ENCODE measurements around the gene ALCAM.

ALCAM gene

DNA sequence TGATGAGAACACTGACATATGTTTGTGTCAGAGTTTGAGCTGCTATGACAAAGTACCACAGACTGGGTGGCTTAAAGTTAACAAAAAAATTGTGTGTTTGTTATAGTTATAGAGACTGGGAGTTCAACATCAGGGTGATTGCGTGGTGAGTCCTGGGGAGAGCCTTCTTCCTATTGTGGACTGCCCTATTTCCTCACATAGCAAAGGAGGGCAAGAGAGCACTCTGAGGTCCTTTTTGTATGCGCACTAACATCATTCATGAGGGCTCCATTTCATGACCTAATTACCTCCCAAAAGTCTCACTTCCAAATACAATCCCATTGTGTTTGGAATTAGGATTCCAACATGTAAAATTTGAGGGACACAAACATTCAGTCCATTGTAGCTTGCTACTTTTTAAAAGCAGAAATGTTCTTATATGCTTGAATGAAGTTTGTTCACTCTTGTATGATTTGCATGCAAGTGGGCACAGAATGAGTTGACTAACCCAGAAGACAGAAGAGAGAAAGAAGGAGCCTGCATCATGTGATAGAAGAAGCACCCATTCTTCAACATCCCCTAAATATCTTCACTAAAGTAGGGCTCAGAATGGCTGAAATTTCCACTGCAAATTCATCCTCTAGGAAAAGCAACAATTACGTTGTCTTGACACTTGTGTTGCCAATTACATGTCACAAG, 18.9 kb upstream of the ALCAM start:
- H3K9me3 ChIP-seq (ENCODE audit: low read length): no peaks in the 10 kb centered on the region
- H3K4me1 ChIP-seq (ENCODE audit: insufficient read depth, low read length): no peaks in the 10 kb centered on the region
- H3K4me3 ChIP-seq (ENCODE audit: low read length): no peak overlapping the region
- H2AFZ ChIP-seq (ENCODE audit: low read depth, low read length): no peak overlapping the region
- no peaks in the 10 kb centered on the region for H3K36me3 ChIP-seq (ENCODE audit: insufficient read depth, low read length)
- no peaks in the 10 kb centered on the region for H3K27me3 ChIP-seq (ENCODE audit: insufficient read depth, low read length)

DNA sequence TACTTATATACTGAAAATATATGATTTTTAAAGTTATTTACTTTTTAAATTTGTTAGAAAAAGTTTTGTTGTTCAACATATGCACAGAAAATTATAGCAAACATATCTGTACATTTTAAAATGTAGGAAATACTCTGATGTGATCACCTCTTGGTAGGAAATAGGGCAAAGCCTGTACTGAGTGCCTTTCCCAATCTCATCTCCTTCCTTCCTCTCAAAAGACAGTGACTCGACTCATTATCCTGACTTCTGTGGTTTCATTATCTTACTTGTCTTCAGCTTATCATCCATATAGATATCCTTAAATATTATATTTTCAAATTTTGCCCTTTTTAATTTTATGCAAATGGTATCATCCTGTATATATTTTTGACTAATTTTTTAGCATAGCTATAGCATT, 18.4 kb upstream of the ALCAM start:
- no peak overlapping the region for H2AFZ ChIP-seq (ENCODE audit: low read depth, low read length)
- H3K36me3 ChIP-seq (ENCODE audit: insufficient read depth, low read length): no peaks in the 10 kb centered on the region
- H3K4me3 ChIP-seq (ENCODE audit: low read length): no peak overlapping the region
- H3K27me3 ChIP-seq (ENCODE audit: insufficient read depth, low read length): no peaks in the 10 kb centered on the region
- no peaks in the 10 kb centered on the region for H3K4me1 ChIP-seq (ENCODE audit: insufficient read depth, low read length)
- H3K9me3 ChIP-seq (ENCODE audit: low read length): no peaks in the 10 kb centered on the region

DNA sequence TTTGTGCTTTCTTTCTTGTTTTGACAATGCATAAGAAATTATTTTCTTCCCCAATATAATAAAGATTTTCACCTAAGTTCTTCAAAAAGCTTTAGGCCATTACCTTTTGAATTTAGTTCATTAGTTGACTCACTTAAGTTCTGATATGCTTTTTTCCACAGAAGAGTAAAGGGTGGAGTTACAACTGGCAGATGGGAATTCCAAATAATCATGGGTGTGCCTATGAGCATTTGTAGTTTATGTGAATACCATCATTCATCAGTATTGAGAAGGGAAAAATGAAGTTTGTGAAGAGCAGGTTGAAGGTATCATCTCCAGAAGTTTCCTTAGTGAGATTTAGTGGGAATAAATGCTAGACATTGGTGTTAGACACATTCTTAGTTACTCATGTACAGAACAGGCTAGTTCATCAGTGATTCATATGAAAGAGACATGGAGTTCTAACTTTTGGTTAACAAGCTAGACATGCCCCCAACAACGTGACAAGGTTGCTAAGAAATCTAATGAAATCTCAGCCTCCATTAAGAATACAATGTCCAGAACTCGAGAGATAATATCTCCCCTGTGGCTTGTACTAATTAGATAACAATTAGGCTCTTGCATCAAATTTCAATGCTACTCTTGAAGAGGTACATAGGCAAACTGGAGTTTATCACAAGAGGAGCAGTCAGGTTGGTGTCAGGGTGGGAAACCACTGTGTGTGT, 16.9 kb upstream of the ALCAM start:
- Histone ChIP-seq H3K9me3 (ENCODE audit: low read length) (no peaks in the 10 kb centered on the region), H3K4me3 (ENCODE audit: low read length) (no peak overlapping the region), H2AFZ (ENCODE audit: low read depth, low read length) (no peak overlapping the region), H3K36me3 (ENCODE audit: insufficient read depth, low read length) (no peaks in the 10 kb centered on the region), H3K4me1 (ENCODE audit: insufficient read depth, low read length) (no peaks in the 10 kb centered on the region), H3K27me3 (ENCODE audit: insufficient read depth, low read length) (no peaks in the 10 kb centered on the region)

DNA sequence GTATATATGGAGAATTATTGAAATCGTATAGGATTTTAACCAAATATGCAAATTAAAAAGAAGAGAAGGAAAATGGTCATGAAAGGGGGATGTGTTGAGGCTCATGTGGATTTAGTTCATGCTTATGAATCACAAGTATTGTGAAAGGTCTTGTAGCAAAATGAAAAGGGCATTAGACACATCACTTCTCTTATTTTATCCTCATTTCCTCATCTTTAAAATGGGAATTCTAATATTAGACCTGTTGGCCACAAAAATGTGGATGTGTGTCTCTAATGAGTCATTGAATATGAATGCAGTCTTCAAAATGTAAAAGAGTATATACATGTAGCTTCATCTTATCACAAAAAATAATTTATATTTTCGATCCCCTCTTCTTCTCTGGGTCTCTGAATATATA, 14.9 kb upstream of the ALCAM start:
- Histone ChIP-seq H3K36me3 (ENCODE audit: insufficient read depth, low read length) (no peaks in the 10 kb centered on the region), H3K4me1 (ENCODE audit: insufficient read depth, low read length) (peaks cover 6% of the 10 kb centered on the region), H3K9me3 (ENCODE audit: low read length) (no peaks in the 10 kb centered on the region), H2AFZ (ENCODE audit: low read depth, low read length) (no peak overlapping the region), H3K4me3 (ENCODE audit: low read length) (no peak overlapping the region), H3K27me3 (ENCODE audit: insufficient read depth, low read length) (no peaks in the 10 kb centered on the region)

DNA sequence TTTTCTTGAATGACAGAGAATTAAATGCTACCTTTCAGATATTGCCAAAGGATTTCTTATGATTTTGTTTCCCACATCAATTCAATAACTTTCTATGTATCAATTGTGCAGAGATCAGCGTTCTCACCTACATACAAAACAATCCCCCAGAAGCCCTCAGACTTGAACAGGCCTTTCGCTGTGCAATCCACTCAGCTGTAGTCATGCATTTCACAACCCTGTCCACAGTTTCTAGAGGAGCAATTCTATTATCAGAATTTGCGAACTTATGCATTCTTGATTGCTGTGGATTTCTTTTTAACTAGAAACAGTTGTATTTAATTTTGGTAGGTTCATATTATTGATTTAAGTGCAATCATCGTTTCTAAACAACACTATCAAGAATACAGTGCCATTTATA, 13.7 kb upstream of the ALCAM start:
- no peaks in the 10 kb centered on the region for H3K36me3 ChIP-seq (ENCODE audit: insufficient read depth, low read length)
- H3K4me1 ChIP-seq (ENCODE audit: insufficient read depth, low read length): peaks cover 6% of the 10 kb centered on the region
- no peaks in the 10 kb centered on the region for H3K27me3 ChIP-seq (ENCODE audit: insufficient read depth, low read length)
- no peak overlapping the region for H2AFZ ChIP-seq (ENCODE audit: low read depth, low read length)
- no peak overlapping the region for H3K4me3 ChIP-seq (ENCODE audit: low read length)
- H3K9me3 ChIP-seq (ENCODE audit: low read length): no peaks in the 10 kb centered on the region

DNA sequence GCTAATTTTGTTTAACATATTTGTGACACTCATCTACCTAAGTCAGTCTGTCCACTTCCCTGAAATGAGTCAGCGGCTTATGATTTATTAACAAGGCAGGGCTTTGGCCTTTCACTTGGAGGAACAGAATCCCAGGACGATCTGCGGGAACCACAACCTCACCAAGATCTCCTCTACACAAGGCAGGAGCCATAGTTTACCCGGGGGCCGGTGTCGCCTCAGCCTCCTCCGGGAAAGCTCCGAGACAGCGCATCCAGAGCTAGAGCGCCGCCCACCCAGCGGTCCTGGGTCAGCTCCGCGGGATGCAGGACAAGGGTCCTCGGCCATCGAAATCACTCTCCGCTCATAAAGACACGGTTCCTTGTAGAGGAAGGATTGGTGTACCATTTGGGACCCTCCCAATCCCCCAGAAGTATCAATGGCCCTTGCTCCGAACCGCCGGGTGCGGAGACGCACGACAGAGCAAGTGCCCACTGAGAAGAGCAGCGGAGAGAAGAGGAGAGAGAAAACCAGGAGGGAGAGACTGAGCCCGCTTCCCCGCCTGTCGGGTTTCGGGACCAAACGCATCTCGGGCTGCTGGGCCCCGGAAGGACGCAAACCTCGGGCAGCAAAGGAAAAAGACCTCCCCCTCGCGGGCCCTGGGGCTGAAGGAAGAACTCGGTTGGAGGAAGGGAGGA, 13.1 kb upstream of the ALCAM start:
- H3K27me3 ChIP-seq (ENCODE audit: insufficient read depth, low read length): no peaks in the 10 kb centered on the region
- no peak overlapping the region for H3K4me3 ChIP-seq (ENCODE audit: low read length)
- peaks cover 6% of the 10 kb centered on the region for H3K4me1 ChIP-seq (ENCODE audit: insufficient read depth, low read length)
- no peaks in the 10 kb centered on the region for H3K36me3 ChIP-seq (ENCODE audit: insufficient read depth, low read length)
- H2AFZ ChIP-seq (ENCODE audit: low read depth, low read length): no peak overlapping the region
- no peaks in the 10 kb centered on the region for H3K9me3 ChIP-seq (ENCODE audit: low read length)

DNA sequence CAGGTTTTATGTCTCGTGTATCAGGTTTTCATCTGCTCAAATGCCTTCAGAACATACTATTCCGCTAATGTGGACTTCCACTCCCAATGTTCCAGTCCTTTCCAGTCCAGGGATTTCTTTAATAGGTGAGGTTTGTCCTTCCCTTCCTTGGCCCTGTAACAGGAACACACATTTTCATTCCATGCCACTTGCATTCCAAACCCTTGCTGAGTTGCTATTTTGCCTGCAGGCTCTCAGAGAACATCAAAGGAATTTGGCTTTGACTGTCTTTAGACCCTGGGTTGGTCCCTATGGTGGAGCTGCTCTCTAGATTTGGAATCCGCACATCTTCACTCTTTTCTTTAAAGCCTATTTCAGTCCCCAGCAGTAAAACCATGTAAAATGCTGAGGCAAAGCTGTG, 12.3 kb upstream of the ALCAM start:
- Histone ChIP-seq H3K4me3 (ENCODE audit: low read length) (no peak overlapping the region), H3K9me3 (ENCODE audit: low read length) (no peaks in the 10 kb centered on the region), H3K4me1 (ENCODE audit: insufficient read depth, low read length) (peaks cover 11% of the 10 kb centered on the region), H3K27me3 (ENCODE audit: insufficient read depth, low read length) (no peaks in the 10 kb centered on the region), H3K36me3 (ENCODE audit: insufficient read depth, low read length) (no peaks in the 10 kb centered on the region), H2AFZ (ENCODE audit: low read depth, low read length) (no peak overlapping the region)

DNA sequence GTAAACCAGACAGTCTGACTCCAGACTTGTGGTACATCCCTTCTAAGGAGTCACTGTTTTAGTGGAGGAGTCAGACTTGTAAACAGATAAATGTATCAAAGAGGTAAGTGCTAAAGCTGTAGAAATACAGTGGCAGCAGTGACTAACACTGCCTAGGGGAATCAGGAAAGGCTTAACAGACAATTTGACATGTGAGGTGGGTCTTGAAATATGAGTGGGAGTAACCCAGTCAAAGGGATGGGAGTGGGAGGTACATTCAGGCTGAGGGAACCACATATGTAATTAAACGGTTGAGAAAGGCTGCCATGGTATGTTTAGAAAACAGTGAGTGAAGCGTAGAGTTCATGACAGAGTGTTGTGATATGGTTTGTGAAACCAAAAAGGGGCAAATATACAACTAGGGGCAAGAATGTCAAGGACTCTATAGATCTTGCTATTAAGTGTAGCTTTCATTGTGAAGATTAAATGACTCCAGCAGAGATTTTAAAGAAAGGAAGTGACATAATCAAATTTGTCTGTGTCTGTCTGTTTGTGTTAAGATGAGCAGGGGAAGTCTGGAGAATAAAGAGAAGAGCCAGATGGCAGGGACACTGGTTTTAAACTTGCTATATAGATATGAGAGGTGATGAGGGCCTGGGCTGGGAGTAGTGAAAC, 11.2 kb upstream of the ALCAM start:
- no peak overlapping the region for H2AFZ ChIP-seq (ENCODE audit: low read depth, low read length)
- H3K4me1 ChIP-seq (ENCODE audit: insufficient read depth, low read length): peaks cover 11% of the 10 kb centered on the region
- no peak overlapping the region for H3K4me3 ChIP-seq (ENCODE audit: low read length)
- no peaks in the 10 kb centered on the region for H3K27me3 ChIP-seq (ENCODE audit: insufficient read depth, low read length)
- no peaks in the 10 kb centered on the region for H3K36me3 ChIP-seq (ENCODE audit: insufficient read depth, low read length)
- H3K9me3 ChIP-seq (ENCODE audit: low read length): no peaks in the 10 kb centered on the region

DNA sequence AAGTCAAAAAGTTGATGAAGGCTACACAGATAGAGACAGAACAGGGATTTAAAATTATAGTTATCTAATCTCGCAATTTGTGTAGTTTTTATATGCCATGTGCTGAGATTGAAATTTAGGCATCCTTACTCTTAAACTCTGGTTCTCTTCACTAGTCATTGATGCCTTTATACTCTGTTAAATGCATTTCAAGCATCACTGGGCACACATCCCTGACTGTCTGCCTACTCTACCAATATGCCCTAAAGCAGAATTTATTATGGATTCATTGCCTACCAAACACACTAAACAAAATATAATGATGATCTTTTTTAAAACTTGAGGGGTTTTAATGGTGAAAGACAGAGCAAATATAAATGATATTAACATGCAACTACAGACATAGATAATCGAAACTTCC, 10.3 kb upstream of the ALCAM start:
- Histone ChIP-seq H3K9me3 (ENCODE audit: low read length) (no peaks in the 10 kb centered on the region), H3K36me3 (ENCODE audit: insufficient read depth, low read length) (no peaks in the 10 kb centered on the region), H2AFZ (ENCODE audit: low read depth, low read length) (no peak overlapping the region), H3K4me1 (ENCODE audit: insufficient read depth, low read length) (peaks cover 11% of the 10 kb centered on the region), H3K27me3 (ENCODE audit: insufficient read depth, low read length) (no peaks in the 10 kb centered on the region), H3K4me3 (ENCODE audit: low read length) (no peak overlapping the region)

DNA sequence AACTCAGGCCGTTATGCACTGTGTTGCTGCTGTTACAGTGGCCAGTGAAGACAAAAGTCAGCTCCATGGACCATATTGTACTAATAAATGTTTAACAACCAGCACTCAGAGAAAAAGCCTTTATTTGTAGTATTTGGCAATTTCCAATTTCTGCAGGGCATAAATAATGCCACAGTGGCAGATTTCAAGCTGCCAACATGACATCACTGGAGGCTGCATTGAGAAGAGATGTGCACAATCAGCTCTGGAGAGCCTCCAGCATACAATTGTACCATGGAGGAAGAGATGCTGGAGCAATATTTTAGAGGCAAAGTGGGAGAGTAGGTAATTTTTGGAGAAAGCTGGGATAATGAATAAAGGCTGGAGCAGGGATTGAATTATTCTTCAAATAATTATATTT, 9.7 kb upstream of the ALCAM start:
- Histone ChIP-seq H3K27me3 (ENCODE audit: insufficient read depth, low read length) (no peaks in the 10 kb centered on the region), H3K36me3 (ENCODE audit: insufficient read depth, low read length) (no peaks in the 10 kb centered on the region), H3K4me3 (ENCODE audit: low read length) (no peak overlapping the region), H2AFZ (ENCODE audit: low read depth, low read length) (no peak overlapping the region), H3K9me3 (ENCODE audit: low read length) (no peaks in the 10 kb centered on the region), H3K4me1 (ENCODE audit: insufficient read depth, low read length) (peaks cover 11% of the 10 kb centered on the region)

DNA sequence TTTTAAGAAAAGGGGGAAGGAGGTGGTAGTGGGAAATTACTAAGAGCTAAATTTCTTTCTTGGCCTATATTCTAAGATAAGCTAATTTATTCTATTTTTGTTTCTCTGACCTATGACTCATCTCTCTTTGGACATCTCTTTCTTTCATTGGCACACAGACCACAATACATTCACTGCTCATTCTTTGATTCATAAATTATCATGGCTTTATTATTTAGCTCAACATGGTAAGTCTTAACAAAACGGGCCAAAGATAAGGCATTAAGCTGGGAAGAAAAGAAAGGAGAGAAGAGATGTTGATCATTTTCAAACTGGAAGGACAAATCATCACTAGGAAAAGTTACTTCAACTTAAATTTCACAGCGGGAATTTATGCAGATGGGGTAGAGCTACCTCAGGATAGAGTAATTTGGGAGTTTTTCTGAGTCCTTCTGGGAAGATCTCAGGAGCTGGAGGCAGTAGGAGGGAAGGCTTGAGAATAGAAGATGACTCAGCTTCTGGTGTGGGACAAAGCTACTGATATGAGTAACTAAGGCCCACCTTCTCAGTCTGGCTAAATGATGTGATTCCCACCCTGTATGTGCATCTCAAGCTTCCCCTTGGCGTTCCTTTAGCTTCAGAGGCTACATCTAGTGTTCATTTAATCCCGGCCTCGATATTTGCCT, 7.5 kb upstream of the ALCAM start:
- H3K4me1 ChIP-seq (ENCODE audit: insufficient read depth, low read length): peaks cover 11% of the 10 kb centered on the region
- H3K9me3 ChIP-seq (ENCODE audit: low read length): no peaks in the 10 kb centered on the region
- H3K4me3 ChIP-seq (ENCODE audit: low read length): no peak overlapping the region
- no peak overlapping the region for H2AFZ ChIP-seq (ENCODE audit: low read depth, low read length)
- H3K27me3 ChIP-seq (ENCODE audit: insufficient read depth, low read length): no peaks in the 10 kb centered on the region
- H3K36me3 ChIP-seq (ENCODE audit: insufficient read depth, low read length): no peaks in the 10 kb centered on the region

DNA sequence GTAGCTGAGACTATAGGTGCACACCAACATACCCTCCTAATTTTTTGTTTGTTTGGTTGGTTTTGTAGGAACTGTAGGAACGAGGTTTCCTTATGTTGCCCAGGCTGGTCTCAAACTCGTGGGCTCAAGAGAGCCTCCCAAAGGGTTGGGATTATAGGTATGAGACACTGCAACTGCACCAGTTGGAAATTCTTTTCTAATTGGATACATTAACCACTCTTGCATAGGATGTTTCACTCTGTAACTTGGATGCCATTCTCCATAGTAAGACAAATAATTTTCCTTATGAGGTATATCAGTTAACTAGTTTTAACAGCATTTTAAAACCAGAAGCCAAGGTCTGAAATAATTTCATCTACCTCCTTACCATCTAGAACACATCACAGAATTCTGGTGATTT, 6.7 kb upstream of the ALCAM start:
- Histone ChIP-seq H2AFZ (ENCODE audit: low read depth, low read length) (no peak overlapping the region), H3K36me3 (ENCODE audit: insufficient read depth, low read length) (no peaks in the 10 kb centered on the region), H3K4me3 (ENCODE audit: low read length) (no peak overlapping the region), H3K4me1 (ENCODE audit: insufficient read depth, low read length) (peaks cover 12% of the 10 kb centered on the region), H3K27me3 (ENCODE audit: insufficient read depth, low read length) (no peaks in the 10 kb centered on the region), H3K9me3 (ENCODE audit: low read length) (no peaks in the 10 kb centered on the region)
